Central memory CD4-positive, alpha-beta T cell (primary cell): ENCODE data around the gene STARD7.
"Not testable (repeated sequence)": the region's sequence is repeated elsewhere in the genome, so short reads cannot be mapped to it uniquely, and the experiment has no call there.

Experiments used
- DNase-seq: peaks from one replicate; pipeline ENCODE4 v3.0.0; 2022
- total RNA-seq, 3 experiments: gene quantifications; one replicate each; lab custom pipeline; 2026; lab: John Stamatoyannopoulos, UW

The STARD7 gene
- total RNA-seq: 68.5 to 382 (median 173) reads per million in 3 experiments

GRCh38 chr2:96208143-96209010, at the start of gene STARD7:
TSS of gene STARD7 (minus strand) at chr2:96208827. CDS start at chr2:96208434, 393 bp downstream.
- DNase-seq: peak; percentile 94

GRCh38 chr2:96257744-96258143, 49.1 kb upstream of the STARD7 start:
- not testable (repeated sequence) for DNase-seq

GRCh38 chr2:96256611-96257113, 48.0 kb upstream of the STARD7 start:
- no peak for DNase-seq

GRCh38 chr2:96254571-96254970, 45.9 kb upstream of the STARD7 start:
- no peak for DNase-seq

GRCh38 chr2:96253006-96253405, 44.4 kb upstream of the STARD7 start:
- DNase-seq: no peak

- no peak for DNase-seq
Observed at GRCh38 chr2:96252526-96252925, 43.9 kb upstream of the STARD7 start.

- DNase-seq: no peak
Observed at GRCh38 chr2:96251721-96252292, 43.2 kb upstream of the STARD7 start.

GRCh38 chr2:96250188-96250587, 41.6 kb upstream of the STARD7 start:
- DNase-seq: no peak

GRCh38 chr2:96249654-96250053, 41.0 kb upstream of the STARD7 start:
- DNase-seq: no peak

GRCh38 chr2:96248624-96249023, 40.0 kb upstream of the STARD7 start:
- no peak for DNase-seq

- no peak for DNase-seq
Observed at GRCh38 chr2:96247896-96248295, 39.3 kb upstream of the STARD7 start.

- DNase-seq: no peak
Observed at GRCh38 chr2:96247009-96247408, 38.4 kb upstream of the STARD7 start.

- no peak for DNase-seq
Observed at GRCh38 chr2:96245609-96246390, 37.2 kb upstream of the STARD7 start.

- no peak for DNase-seq
Observed at GRCh38 chr2:96243843-96244242, 35.2 kb upstream of the STARD7 start.

GRCh38 chr2:96241900-96242611, 33.4 kb upstream of the STARD7 start:
- peak; percentile 42 for DNase-seq

- no peak for DNase-seq
Observed at GRCh38 chr2:96241227-96241626, 32.6 kb upstream of the STARD7 start.

GRCh38 chr2:96240341-96241038, 31.9 kb upstream of the STARD7 start:
- no peak for DNase-seq

GRCh38 chr2:96239745-96240264, 31.2 kb upstream of the STARD7 start:
- DNase-seq: no peak

- DNase-seq: no peak
Observed at GRCh38 chr2:96239091-96239490, 30.5 kb upstream of the STARD7 start.

- DNase-seq: no peak
Observed at GRCh38 chr2:96238266-96238665, 29.6 kb upstream of the STARD7 start.

GRCh38 chr2:96236882-96237281, 28.3 kb upstream of the STARD7 start:
- no peak for DNase-seq

- no peak for DNase-seq
Observed at GRCh38 chr2:96233880-96234316, 25.3 kb upstream of the STARD7 start.
